Mucosa of descending colon (tissue), 3 donors: Measurements from ENCODE around the gene ARL13B. TPM values are rescaled to one million over a fixed set of nuclear protein-coding genes. Genes with fewer than 3 reads are reported as not detected.

Experiments
- ATAC-seq: fragments of 200-7000 bp; cut with Tn5 transposase; one replicate; pipeline ENCODE4 v1.9.1; 2020; ENCODE audit warnings: mild to moderate bottlenecking, moderate library complexity
- DNase-seq, 3 donors: peaks; one replicate each; pipeline ENCODE4 v3.0.0-alpha.2; 2020
- H3K36me3 ChIP-seq: fragments of 200-600 bp; one replicate; pipeline ENCODE4 v1.8.0; 2021; ENCODE audit warnings: low read depth, mild to moderate bottlenecking
- H3K4me1 ChIP-seq: fragments of 200-600 bp; one replicate; pipeline ENCODE4 v1.8.0; 2021; ENCODE audit warnings: low read depth, mild to moderate bottlenecking
- H3K4me3 ChIP-seq: fragments of 200-600 bp; one replicate; pipeline ENCODE4 v1.8.0; 2021; ENCODE audit warnings: mild to moderate bottlenecking
- H3K9me3 ChIP-seq: fragments of 200-600 bp; one replicate; pipeline ENCODE4 v1.8.0; 2021; ENCODE audit warnings: mild to moderate bottlenecking
- intact Hi-C, 2 donors: fragments of 100-400 bp; cut with DNase I in 1 of 2; cut with micrococcal nuclease in 1 of 2; formaldehyde crosslinking; loops; one replicate each; pipeline versions ENCODE4 v1.11.0 to v1.11.1; 2022; cut with DNase I, micrococcal nuclease
- total RNA-seq, 3 donors: library from RNA; stranded (reverse); fragmentation: NEBNext Ultra II Directional in 2 of 3; extraction: Animal tissue kit (Norgen Biotek cat#: 25700) in 2 of 3; gene quantifications; one replicate each; pipeline versions ENCODE4 v1.2.1 to v1.2.4, GENCODE V29; 2021 to 2023
- TF ChIP-seq, protein P1 (sequence below): fragments of 200-600 bp; IDR thresholded peaks from one replicate; pipeline ENCODE4 v1.8.0; 2022; ENCODE audit warnings: antibody characterized with exemption, mild to moderate bottlenecking
- donor health status: DM: no; HTN: no; CAD: no; lungs with moderate emphysema.
- donor health status: DM: no; HTN: no; CAD: no.
- donor health status: DM: no; HTN: yes; CAD: no.

The ARL13B gene
- total RNA-seq, 3 donors from 2014 or later, result 2.6 to 9.1 (median 4.1) TPM

DNA sequence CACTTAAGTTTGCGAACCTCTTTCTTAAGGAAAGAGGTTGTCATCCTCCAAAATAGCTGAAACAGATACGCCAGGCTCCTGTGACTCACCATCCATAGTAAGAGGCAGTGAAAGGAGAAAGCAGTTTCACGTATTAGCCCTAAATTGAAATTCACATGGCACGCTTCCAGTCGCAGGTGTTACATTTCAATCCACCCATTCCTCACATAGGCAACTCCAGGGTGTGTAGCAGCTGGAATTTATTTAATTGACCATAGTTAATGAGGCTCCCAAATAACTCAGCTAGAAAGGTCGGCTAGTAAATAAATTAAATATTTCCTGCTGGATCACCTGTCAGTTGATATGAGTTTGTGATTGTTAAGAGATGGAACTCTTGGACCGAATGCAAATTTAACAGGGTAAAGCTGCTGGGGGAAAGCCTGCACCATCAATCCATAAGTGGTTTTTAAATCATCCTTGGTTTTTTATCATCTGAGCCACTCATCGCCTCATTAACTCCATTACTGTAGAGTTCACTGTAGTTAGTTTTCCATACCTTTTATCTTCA is 102.5 kb downstream of the ARL13B start:
- no peak overlapping the region for H3K4me3 ChIP-seq
- H3K9me3 ChIP-seq, result no peaks in the 10 kb centered on the region
- no peak for ATAC-seq
- H3K36me3 ChIP-seq, result no peaks in the 10 kb centered on the region
- intact Hi-C loops, result no loop called here
- TF ChIP-seq, protein P1, sequence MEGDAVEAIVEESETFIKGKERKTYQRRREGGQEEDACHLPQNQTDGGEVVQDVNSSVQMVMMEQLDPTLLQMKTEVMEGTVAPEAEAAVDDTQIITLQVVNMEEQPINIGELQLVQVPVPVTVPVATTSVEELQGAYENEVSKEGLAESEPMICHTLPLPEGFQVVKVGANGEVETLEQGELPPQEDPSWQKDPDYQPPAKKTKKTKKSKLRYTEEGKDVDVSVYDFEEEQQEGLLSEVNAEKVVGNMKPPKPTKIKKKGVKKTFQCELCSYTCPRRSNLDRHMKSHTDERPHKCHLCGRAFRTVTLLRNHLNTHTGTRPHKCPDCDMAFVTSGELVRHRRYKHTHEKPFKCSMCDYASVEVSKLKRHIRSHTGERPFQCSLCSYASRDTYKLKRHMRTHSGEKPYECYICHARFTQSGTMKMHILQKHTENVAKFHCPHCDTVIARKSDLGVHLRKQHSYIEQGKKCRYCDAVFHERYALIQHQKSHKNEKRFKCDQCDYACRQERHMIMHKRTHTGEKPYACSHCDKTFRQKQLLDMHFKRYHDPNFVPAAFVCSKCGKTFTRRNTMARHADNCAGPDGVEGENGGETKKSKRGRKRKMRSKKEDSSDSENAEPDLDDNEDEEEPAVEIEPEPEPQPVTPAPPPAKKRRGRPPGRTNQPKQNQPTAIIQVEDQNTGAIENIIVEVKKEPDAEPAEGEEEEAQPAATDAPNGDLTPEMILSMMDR, result no peak
- peaks cover 7% of the 10 kb centered on the region for H3K4me1 ChIP-seq
- DNase-seq, result no peak

DNA sequence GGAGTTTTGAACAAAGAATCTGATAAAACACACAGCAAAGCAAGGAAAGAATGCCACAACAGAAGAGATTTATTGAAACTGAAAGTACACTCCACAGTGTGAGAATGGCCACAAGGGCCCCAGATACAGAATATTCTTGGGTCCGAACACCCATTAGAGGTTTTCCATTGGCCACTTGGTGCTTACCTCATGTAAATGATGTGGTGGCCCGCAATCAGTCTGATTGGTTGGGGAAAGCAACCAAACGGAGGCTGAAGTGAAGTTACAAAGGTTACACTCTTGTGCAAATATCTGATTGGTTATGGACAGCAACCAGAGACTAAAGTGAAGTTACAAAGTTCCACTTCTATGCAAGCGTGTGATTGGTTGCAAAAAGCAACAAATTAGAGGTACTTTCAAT is 103.3 kb downstream of the ARL13B start:
- ATAC-seq, result no peak
- Histone ChIP-seq H3K9me3 (no peaks in the 10 kb centered on the region), H3K4me3 (no peak overlapping the region), H3K36me3 (no peaks in the 10 kb centered on the region), H3K4me1 (peaks cover 7% of the 10 kb centered on the region)
- TF ChIP-seq, protein P1, result no peak
- intact Hi-C loops, result no loop called here
- DNase-seq, result no peak

DNA sequence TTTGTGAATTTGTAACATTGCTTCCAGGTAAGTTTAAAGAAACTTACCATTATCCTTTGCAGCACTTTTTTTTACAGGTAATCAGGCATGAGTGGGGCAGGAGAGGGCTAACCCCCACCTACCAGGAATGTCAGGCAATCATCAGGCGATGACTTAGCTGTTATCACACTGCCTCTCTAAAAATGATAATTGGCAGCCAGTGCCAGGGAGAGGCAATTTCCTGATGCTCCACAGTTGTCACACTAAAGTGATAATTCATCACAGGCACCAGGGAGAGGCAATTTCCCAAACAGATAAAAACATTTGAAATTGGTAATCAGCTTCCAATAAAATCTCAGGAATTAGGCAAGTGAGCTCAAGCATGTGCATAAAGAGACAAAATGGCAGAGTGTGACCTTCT is 109.2 kb downstream of the ARL13B start:
- DNase-seq (no peak), ATAC-seq (no peak)
- Histone ChIP-seq H3K36me3 (no peaks in the 10 kb centered on the region), H3K4me3 (no peak overlapping the region), H3K4me1 (no peaks in the 10 kb centered on the region), H3K9me3 (no peaks in the 10 kb centered on the region)
- intact Hi-C loops, result no loop called here
- TF ChIP-seq, protein P1, result no peak

DNA sequence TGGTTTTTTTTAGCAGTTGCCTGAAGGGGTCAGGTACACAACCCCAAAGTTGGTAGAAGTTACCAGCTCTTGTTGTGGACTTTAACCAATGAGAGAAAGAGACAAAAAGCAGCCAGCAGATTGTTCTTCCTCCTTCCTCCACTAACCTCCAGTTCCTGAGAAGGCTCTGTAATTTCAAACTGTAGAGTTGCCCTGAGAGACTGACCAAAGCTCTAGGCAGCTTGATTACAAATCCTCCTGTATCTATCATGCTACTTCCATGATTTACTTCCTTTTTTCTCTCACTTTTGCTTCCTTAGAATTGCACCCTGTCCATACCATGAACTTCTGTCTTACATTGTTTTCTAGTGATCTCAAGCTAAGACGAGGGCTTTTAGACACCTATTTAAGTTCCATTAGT is 112.1 kb downstream of the ARL13B start:
- Histone ChIP-seq H3K9me3 (no peaks in the 10 kb centered on the region), H3K4me3 (no peak overlapping the region), H3K4me1 (no peaks in the 10 kb centered on the region), H3K36me3 (peaks cover 6% of the 10 kb centered on the region)
- ATAC-seq, result no peak
- TF ChIP-seq, protein P1, result no peak
- intact Hi-C loops, result no loop called here
- no peak for DNase-seq

DNA sequence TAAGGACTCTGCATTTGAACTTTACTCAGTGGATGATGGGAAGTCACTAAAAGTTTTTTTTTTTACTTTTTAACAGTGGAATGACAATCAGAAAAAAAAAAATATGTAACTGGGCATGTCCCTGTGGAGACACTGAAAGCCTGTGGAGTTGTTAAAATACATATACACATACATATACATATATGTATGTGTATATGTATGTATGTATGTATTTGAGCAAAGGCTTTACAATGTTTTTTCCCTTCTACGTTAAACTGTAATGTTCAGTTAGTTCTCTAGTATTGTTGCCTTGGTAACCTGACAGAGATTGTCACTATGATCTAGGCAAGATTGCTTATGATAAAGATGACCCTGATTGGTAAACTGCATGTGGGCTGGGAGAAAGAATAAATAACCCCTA is 113.2 kb downstream of the ARL13B start:
- DNase-seq (no peak), ATAC-seq (no peak)
- intact Hi-C loops, result no loop called here
- no peak overlapping the region for H3K4me3 ChIP-seq
- TF ChIP-seq, protein P1, result no peak
- H3K4me1 ChIP-seq, result no peaks in the 10 kb centered on the region
- no peaks in the 10 kb centered on the region for H3K9me3 ChIP-seq
- H3K36me3 ChIP-seq, result peaks cover 6% of the 10 kb centered on the region

DNA sequence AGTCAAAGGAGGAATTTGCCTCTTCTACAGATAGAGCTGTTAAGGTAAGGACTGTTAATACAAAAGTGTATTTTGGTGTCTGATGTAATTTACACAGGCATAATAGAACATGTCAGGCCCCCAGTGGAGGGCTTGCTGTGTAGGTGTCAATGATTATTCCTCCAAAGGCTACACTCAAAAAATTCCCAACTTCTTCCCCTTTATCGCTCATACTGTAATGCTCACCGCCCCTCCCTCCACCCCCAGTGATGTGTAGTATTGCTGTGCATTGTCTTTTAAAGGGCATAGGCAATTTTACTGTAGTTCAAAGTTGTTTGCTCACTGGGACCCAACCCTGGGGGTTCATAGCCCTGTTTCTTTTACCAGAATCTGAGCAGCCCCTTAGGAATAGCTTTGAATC is 115.2 kb downstream of the ARL13B start:
- Histone ChIP-seq H3K36me3 (peaks cover 6% of the 10 kb centered on the region), H3K4me3 (no peak overlapping the region), H3K4me1 (no peaks in the 10 kb centered on the region), H3K9me3 (no peaks in the 10 kb centered on the region)
- TF ChIP-seq, protein P1, result no peak
- intact Hi-C loops, result no loop called here
- no peak for DNase-seq
- no peak for ATAC-seq
